ENCODE results near the gene YWHAQ.

- TF ChIP-seq CTCF (IDR thresholded peaks at IDR 0.05 in 2 of 3, conservative IDR thresholded peaks at IDR 0.05 in 1 of 3; ENCODE audit: insufficient read depth in 2 of 3, low read depth in 1 of 3, low read length in 3 of 3) (no peak), MEIS2 (IDR thresholded peaks at IDR 0.05; ENCODE audit: partially characterized antibody) (no peak), NR2F6 (CRISPR knock-in tag; IDR thresholded peaks at IDR 0.05) (no peak), PHF8 (IDR thresholded peaks at IDR 0.05; ENCODE audit: borderline replicate concordance, low read length) (no peak), ZNF780A (CRISPR knock-in tag; IDR thresholded peaks at IDR 0.05) (no peak), KDM2B (CRISPR knock-in tag; IDR thresholded peaks at IDR 0.05) (no peak), ZBED1 (IDR thresholded peaks at IDR 0.05) (no peak), ZFP1 (CRISPR knock-in tag; IDR thresholded peaks at IDR 0.05) (no peak), KAT2B (IDR thresholded peaks at IDR 0.05; ENCODE audit: low read depth, low read length) (no peak), DPF2 (IDR thresholded peaks at IDR 0.05) (no peak), CHCHD3 (CRISPR knock-in tag; IDR thresholded peaks at IDR 0.05) (no peak)
Observed at GRCh38 chr2:9610781-9611548, 19.8 kb downstream of the YWHAQ start.

All from K562 (cell line).